GM19025 (cell line): ENCODE measurements around the gene MAP4K1.

Source experiments
- ATAC-seq: cut with Tn5 transposase; IDR thresholded peaks from one replicate; pipeline ENCODE4 v1.9.1; 2021; ENCODE audit warnings: mild to moderate bottlenecking, low read depth, moderate library complexity; ENCODE audit not compliant: unreplicated experiment

MAP4K1 gene

DNA sequence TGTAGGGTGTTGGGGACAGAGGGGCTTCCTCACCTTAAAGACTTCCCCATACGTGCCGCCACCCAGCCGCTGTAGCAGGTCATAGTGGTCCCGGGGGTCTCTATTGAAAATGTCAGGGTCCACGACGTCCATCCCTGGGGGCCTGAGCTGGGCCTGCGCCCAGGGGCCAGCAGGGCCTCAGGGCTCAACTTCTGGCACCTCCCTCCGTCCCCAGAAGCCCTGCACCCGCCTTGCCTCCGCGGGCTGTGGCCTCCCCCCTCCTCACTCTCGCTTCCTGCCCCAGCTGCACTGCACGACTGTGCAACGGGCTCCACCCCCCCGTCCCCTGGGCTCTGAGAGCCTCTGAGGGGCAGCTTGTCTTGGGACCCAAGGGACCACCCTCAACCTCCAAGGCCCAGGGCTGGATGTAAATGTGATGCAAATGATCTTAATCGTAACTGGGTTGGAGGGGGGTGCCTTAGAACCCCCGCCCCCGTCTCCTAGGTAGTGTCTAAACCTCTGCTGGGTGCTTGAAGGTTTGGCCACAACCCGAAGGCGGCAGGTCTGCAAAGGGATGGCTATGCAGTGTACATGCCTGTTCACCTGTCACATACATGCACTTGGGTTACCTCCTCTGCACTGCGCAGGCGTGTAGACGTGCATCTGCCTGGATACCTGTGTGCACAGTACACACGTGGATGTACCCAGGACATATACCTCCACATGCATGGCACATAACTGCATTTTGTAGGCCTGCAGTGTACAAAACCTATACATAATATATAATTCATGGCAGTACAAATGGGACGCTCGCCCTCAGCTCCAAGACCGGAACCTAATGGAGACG is at the start of gene MAP4K1:
Gene MAP4K1 (minus strand): TSS at position 190 of the 826 bp plus-strand sequence. CDS start 58 bp downstream, at position 132.
- peak; percentile 65 for ATAC-seq

DNA sequence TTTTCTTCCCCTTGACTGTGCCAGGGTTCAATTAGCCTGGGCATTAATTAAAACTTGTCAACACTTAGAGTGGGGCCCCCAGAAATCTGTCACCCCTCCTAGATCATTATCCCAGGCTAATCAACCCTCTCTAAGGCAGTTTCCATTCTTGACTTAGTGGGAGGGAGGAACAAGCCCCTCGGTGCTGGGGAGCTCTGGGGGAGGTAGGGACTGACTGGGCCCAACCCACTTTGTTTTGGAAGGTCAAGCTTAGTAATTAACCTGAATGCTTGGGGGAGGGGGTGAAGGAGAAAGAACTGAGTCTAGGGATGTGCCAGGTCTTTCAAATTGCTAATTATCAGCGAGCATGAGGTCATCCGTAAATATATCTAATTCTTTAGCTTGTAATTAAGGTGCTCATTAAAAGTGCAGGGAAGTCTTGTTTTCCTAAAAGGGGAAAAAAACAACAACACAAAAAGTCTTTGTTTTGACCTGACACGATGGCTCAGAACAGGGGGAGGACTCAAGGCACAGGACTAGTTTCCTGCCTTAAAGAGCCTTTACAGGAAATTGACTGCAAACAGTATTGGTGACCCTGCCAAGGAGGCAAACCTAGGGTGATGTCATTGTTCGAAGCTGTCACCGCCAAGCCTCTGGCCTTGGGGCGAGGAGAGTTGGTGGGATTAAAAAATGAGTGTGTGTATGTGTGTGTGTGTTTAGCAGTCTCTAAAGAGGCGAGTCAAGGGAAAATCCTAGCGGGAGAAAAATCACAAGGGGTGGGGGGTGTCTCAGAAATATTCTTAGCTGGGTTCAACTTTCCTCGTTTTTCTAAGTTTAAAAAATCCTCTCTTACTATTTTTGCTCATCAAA is 49.1 kb upstream of the MAP4K1 start:
- ATAC-seq: peak; percentile 48

DNA sequence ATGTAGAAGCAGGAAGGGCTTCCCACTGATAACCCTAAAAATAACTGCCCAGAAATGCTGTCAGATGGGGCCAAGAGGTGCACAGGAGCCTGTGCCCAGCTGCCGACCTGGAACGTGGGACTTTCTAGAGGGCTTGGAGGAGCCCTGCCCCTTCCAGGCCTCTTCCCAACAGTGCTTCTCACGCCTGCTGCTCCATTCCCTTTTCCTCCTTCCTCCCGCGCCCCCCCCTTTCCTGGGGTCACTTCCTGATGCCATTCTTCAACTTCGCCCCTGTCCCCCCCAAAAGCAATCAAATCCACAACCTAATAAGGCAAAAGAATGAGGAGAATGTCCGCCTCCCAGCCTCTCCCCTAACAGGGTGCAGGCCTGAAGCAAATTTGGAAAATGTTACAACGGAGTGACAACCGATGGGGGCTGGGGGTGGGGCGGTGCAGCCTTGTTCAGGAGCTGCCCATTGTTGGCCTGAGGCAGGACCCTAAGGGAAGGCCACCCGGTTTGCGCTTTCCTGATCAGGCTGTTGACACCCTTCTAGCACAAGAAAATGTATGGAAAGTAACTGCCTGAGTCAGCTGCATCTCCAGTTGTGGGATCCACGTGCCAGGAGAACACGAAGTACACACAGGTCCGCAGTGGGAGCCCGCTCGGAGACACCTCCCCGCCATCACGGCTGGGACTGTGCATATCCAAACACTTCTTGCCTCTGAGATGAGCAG is 48.4 kb upstream of the MAP4K1 start:
- ATAC-seq: no peak

DNA sequence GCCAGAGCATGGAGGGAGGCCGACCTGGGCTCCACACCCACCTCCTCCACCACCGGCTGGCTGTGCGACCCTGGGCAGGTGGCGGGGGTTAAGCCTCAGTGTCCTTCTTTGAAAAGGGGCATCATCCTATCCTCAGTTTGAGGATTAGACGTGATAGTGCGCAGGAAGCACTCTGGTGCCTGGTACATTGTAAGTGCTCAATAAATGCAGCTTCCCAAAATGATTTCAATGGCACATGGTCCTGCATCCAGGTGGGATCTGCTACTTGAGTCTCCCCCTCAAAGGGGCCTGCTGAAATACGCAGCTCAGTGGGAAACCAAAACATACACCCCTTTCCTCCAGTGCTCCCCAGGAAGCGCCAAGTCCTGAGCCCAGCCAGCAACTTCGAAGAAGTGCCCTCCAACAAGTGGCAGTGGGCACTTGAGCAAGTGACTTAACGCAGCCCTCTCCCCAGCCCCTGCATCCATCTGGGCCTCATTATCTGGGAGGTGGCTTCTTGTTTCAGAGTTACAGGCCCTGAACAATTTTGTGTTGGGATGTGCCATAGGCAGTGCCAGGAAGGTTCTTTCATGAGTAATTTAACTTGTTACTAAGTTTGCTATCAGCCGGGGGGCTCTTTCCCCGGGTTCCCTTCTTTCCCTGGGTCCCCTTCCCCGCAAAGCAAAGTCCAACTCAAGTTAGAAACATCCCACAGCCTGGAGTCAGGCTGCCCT is 47.6 kb upstream of the MAP4K1 start:
- ATAC-seq: no peak

- ATAC-seq: no peak
Measured at GRCh38 chr19:38664503-38665211, 46.9 kb upstream of the MAP4K1 start.

DNA sequence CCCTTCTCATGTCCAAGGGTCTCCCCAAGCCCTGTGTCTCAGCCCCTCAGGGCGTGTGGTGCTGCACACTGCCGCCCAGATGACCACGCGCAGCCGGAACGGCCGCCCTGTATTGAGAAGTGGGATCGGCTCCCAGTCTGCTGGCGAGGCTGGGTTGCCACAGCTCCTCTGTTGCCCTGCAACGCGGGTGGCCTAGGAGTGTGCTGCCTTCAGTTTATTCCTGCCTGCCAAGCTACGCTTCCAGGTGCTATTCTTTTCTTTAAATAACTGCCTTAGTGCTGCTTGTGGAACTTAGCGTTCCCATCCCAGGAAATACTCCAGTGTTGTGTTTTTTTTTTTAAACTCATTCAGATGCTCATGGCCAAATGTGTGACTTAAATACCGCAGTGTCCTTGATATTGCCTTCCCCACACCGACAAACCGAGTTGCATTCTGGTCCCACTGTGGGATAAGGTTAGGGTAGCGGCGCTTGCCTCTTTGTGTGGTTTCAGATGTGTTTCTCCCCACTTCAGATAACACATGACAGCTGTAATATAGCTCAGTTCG is 46.3 kb upstream of the MAP4K1 start:
- ATAC-seq: no peak

DNA sequence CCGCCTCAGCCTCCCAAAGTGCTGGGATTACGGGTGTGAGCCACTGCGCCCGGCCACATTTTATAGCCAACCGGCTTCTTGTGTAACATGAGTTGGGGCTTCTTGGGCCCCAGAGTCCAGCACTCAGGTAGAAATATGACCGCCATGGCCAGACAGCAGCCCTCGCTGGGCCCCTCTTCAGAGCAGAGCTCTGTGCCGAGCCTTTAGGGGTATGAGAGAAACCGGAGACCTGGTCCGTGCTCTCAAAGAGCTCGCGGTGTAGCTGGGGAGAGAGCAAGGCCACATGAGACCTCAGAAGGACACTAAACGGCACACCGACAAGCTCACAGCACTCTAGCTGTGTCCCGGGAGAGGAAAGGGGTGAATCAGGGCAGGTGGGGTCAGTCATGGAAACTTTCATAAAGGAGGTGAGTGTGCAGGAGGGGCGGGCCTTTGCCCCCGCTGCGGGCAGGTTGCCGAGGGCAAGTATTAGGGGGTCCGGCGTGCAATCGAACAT is 45.5 kb upstream of the MAP4K1 start:
- ATAC-seq: no peak

DNA sequence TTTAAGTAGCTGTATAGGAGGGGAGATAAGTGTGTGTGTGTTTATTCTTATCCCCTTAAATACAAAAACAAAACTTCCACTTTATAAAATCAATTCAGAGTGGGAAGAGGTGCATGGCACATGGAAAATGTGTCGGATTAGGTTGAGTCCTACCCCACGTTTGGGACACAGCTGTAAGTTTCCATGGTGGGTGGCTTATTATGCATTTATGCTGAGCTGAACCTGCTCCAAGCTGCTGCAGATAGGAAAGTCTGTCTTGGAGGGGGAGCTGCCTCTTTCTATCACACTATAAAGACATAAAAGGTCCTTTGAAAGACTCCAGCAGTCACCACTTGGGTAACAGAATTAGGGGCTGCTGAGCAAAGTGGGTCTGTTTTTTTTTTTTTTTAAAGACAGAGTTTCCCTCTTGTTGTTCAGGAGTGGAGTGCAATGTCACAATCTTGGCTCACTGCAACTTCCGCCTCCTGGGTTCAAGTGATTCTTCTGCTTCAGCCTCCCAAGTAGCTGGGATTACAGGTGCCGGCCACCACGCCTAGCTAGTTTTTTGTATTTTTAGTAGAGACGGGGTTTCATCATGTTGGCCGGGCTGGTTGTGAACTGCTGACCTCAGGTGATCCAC is 44.9 kb upstream of the MAP4K1 start:
- ATAC-seq: no peak

DNA sequence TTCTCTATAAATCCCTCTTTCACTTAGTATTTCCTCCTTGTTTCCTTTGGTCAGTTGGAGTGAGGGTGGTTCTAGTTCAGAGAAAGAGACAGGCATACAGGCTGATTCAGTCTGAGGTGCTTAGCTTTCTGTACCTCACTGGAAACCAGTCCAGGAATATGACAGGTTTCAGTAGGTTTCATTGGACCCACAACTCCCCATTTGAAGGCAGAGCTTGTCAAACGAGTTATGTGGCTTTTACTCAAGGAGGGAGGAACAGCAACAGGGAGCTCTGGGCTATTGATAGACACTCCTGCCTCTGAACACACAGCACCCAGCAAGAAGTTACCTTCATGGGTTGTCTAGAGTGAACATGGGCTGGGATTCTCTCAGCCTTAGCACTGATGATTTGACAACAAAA is 44.2 kb upstream of the MAP4K1 start:
- no peak for ATAC-seq

GRCh38 chr19:38661136-38661535 is 43.4 kb upstream of the MAP4K1 start:
- ATAC-seq: no peak

GRCh38 chr19:38660724-38661123 is 43.0 kb upstream of the MAP4K1 start:
- ATAC-seq: no peak

DNA sequence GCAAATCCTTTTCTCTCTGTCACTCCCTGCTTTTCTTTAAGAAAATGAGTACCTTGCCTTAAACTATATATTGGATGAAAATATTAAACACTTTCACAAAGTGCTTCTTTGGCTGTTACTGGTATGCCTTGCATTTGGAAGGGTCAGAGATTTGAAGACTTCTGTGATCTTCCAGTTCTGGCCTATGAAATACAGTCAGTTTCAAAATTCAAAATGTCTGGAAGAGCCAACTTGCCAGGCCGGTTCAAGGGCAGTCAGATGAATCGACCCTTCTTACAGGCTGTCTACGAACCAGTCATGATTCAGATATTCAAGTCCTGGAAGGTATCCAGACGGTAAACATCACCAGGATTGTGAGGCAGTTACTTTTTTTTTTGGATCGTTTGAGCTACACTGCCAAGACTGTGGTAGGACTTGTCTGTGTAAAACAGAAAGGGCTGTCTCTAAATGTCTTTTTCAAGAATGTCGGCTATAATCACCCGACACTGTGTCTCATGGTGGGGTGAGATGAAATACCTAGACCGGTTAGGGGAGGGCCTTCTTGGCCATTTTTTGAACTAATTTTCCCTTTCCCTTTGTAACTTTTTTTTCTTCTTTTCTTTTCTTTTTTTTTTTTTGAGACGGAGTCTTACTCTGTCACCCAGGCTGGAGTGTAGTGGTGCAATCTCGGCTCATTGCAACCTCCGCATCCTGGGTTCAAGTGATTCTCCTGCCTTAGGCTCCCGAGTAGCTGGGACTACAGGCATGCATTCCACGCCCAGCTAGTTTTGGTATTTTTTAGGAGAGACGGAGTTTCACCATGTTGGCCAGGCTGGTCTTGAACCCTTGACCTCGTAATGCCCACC is 40.9 kb upstream of the MAP4K1 start:
- ATAC-seq: no peak

DNA sequence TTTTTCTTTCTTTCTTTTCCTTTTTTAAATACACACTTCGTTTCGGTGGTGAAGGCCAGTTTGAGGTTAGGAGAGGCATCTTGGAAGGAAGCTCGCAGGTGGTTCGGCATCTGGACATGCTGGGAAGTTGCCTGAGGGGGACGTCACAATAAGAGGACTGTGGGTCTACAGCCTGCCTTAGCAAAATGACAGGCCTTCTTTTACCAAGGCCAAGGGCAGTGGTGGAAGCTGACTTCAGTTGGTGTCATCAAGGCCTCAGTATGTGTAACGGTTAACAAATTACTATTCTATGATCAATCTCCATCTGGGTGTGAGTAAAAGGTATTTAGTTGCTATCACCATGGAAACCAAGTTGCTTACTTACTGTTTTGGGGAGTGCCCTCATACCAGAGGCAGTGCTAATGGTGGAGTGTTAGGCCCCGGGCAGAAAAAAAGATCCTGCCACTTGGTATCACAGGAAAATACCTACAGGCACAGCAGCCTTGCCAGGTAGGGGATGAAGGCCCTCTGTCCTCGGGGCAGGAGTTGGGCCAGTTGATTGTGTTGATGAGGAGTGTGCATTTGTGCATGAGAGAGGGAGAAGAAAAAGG is 40.0 kb upstream of the MAP4K1 start:
- ATAC-seq: no peak

- ATAC-seq: no peak
Measured at GRCh38 chr19:38656171-38656981, 38.6 kb upstream of the MAP4K1 start.

- ATAC-seq: no peak
Measured at GRCh38 chr19:38655148-38655824, 37.5 kb upstream of the MAP4K1 start.

GRCh38 chr19:38654628-38655055 is 36.9 kb upstream of the MAP4K1 start:
- no peak for ATAC-seq
